Measurements from ENCODE around the gene FGFR3.

DNA sequence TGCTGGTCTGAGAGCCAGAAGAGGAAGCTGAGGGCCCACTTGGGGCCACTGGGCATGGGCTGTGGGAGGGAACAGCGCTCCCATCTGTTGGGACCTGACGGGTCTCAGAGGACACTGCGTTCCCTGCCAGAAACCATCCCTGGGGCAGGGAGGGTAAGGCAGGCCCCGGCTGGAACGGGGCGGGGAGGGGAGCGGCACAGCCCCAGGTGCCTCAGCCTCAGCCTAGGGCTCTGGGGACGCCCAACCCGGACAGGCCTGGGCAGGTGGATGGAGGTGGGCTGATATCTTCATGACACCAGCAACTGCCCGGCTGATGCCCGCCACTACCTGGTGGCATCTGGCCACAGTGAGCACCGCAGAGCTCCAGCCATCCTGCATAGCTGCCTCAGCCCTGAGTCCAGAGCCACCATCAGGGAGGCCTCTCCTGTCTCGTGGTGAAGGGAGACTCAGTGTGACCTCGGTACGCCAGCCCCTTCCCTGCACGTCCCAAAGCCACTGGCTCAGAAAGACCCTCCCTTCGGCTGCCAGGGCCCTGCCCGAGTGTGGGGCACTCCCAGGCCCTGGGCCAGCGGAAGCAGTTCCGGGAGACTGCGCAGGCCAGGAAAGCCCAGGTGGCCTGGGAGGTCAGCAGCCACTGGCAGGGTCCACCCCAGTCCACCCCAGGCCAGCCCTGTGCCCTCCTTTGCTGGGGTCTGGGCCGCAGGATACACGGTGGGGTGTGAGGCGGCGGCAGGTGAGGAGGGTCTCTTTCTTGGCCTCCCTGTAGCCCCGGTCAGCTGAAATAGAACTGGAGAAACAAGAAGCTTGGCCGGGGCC is 34.6 kb upstream of the FGFR3 start:
- TF ChIP-seq ATF3 (IDR thresholded peaks at IDR 0.05) (no peak), ATF3 (CRISPR knock-in tag; conservative IDR thresholded peaks at IDR 0.05) (no peak), CTCF (IDR thresholded peaks at IDR 0.05 in 2 of 3, conservative IDR thresholded peaks at IDR 0.05 in 1 of 3; ENCODE audit: insufficient read depth in 2 of 3, low read depth in 1 of 3, low read length in 3 of 3) (no peak), MEF2A (IDR thresholded peaks at IDR 0.05; ENCODE audit: control insufficient read depth, low read depth, low read length) (no peak), ZNF277 (CRISPR knock-in tag; IDR thresholded peaks at IDR 0.05; ENCODE audit: borderline replicate concordance) (no peak), POLR2A (conservative IDR thresholded peaks at IDR 0.05) (no peak)
